Suppressor macrophage treated with lipopolysaccharide for 4 hours (primary cell): ENCODE results near the gene IRF3.

ENCODE experiments used
- DNase-seq: peaks from one replicate; pipeline ENCODE4 v3.0.0-alpha.2; 2020

The IRF3 gene

GRCh38 chr19:49667473-49667872 lies 1.8 kb upstream of the IRF3 start:
- DNase-seq = no peak

DNA sequence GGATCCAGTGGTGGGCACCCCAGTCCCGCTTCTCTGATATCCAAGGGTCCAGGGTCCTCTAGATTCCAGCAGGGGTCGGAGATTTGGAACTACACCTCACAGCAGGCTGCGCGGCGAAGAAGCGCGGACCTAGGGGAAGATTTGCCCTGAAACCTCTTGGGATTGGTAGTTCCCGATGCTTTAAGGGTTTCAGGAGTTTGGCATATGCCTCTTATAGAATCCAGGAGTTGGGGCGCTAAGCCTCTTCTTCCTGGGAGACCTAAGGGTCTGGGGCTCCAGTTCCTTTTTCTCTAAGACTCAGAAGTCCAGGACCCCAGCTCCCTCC lies 425 bp upstream of the IRF3 start:
- no peak for DNase-seq

- DNase-seq = no peak
Measured at GRCh38 chr19:49665036-49665350, 664 bp downstream of the IRF3 start.

DNA sequence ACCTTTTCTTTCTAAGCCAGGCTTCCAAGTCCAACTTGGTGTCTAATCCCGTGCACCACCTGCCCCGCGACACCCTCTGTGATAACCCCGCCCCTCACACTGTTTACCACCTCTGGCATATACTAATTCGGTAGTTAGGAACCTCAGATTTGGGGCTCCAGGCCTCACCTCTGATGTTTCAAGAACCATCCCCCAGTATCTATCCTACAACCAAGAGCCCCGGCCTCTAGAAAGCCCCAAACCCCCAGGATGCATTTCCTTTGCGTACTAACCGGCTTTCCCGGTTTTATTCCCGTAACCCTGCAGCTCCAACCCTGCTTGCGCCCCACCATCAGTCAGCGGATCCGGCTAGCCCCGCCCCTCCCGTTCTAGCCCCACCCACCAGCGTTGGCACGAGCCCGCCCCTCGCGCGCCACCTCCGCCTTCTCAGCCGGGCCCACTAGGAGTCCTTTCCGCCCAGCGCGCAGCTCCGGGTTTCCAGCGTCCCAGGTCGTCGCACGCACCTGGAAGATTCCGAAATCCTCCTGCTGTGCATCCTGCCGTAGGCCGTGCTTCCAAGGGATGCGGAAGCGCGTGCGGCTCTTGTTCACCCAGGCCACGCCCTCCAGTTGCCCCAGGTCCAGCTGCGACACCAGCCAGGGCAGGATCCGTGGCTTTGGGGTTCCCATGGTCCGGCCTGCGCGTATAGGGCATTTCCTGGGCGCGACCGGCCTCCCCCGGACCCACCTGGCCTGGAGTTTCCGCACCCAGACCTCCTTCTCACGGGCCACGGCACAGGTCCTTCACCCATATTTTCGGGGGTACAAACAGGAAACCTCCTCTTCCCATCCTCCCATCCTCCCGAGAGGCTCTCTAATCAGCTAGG lies 1.3 kb downstream of the IRF3 start:
- DNase-seq = peak; percentile 84

DNA sequence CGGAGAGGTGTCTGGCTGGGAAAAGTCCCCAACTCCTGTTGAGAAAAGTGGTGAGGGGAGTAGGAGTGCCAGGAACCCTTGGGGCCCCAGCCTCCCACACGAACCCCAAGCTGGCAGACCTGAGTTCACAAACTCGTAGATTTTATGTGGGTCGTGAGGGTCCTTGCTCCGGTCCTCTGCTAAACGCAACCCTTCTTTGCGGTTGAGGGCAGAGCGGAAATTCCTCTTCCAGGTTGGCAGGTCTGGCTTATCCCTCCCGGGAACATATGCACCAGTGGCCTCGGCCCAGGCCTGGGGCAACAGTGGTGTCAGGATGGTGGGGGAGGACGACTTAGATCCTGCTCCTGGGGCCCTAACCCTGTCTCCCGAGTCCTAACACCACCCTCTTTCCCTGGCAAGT lies 2.4 kb downstream of the IRF3 start:
- DNase-seq = no peak

GRCh38 chr19:49662011-49662410 lies 3.6 kb downstream of the IRF3 start:
- no peak for DNase-seq

DNA sequence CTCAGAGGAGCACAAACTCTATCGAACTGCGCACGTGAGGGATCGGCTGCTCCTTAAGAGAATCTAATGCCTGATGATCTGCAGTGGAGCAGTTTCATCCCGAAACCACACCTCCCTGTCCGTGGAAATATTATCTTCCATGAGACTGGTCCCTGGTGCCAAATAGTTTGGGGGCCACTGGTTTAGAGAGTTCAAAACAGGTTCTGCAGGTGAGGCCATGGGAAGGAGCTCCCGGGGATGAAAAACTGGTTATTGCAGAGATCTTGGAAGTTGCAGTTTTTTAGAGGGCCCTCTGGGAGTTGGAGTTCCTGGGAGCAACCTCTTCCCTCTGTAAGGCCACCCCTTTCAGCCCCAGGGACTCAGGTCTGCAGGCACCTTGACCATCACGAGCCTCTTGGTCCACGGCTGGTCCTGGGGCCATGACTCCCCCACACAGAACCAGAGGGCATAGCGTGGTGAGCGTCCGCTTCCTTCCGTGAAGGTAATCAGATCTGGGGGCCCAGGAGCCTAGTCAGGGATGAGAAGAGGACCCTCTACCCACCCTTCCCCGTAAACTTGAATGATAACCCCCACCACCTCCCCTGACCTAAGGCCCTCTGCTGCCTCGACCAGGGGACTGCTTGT lies 5.2 kb downstream of the IRF3 start:
- DNase-seq = no peak

DNA sequence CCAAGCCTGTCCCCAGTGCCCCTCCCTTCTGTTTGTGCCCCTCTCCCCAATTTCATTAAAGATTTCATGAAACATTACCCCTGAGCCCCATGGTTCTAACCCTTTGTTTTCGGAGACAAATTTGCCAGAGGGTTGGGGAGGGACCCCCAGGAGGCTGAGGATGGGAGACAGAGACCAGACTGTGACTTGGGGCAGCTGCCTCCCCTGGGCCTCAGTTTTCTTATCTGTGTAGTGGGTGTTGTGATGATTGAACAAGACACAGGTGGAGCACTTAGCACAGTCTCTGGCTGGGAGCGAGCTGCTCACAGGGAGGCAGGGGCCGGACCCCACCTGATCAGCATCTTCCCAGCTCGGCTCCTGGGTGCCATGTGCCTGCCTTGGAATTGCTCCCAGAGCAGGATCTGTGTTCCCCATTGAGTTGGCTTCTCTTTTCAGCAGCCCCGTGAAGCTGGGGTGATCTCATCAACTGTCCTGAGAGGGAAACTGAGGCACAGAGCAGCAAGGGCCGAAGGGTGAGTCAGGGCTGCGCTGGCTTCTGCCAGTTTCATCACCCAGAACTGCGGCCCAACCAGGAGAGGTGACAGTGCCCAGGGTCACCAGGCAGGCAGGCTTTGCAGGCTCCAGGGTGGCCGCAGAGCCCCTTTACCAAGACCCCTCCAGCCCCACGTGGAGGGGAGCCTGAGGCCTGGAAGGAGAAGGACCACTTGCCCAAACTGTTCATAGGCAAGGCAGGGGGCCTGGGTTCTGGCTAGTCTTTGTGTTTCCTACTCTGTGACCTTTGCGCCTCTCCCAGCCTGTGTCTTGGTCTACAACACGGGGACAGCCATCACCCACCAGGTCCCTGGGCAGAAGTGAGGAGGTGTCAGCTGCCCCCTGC lies 6.9 kb downstream of the IRF3 start:
- DNase-seq = no peak

DNA sequence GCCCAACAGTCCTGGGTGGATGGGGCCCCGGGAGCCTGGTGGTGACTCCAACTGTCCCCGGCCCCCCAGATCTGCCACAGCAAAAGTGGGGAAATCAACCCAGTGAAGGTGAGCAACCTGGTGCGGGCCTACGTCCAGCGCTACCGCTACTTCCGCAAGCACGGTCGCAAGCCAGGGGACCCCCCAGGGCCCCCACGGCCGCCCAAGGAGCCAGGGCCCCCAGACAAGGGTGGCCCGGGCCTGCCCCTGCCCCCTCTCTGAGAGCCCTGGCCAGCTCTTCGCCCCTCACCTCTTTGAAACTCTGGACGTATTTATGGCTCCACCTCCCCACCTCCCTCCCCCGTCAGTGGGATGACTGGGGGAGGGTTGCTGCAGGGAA lies 7.5 kb downstream of the IRF3 start:
- no peak for DNase-seq

DNA sequence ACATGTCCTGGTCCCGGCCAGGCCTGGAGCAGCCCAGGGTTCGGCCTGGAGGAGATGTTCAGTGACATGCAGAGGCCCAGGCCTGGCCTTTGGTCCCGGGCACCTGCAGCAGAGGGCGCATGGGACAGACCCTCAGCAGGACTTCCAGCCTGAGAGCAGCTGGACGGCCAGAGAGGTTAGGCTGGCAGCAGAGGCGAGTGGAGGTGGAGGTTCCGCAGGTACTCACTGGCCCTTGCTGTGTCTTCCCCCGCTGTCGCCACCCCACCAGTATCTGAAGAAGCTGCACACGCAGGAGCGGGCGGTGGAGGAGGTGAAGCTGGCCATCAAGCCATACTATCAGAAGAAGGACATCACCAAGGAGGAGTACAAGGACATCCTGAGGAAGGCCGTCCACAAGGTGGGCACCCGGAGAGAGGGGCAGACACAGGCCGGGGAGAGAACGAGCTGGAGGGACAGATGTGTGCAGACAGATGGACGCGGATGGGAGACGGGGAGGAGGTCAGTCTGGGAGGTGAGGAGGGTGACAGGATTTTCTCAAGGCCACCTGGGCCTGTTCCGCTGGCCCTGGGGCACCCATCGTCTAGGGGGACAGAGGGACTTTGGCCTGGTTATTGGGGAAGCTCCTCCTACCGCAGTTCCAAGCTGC lies 8.0 kb downstream of the IRF3 start:
- DNase-seq = no peak

DNA sequence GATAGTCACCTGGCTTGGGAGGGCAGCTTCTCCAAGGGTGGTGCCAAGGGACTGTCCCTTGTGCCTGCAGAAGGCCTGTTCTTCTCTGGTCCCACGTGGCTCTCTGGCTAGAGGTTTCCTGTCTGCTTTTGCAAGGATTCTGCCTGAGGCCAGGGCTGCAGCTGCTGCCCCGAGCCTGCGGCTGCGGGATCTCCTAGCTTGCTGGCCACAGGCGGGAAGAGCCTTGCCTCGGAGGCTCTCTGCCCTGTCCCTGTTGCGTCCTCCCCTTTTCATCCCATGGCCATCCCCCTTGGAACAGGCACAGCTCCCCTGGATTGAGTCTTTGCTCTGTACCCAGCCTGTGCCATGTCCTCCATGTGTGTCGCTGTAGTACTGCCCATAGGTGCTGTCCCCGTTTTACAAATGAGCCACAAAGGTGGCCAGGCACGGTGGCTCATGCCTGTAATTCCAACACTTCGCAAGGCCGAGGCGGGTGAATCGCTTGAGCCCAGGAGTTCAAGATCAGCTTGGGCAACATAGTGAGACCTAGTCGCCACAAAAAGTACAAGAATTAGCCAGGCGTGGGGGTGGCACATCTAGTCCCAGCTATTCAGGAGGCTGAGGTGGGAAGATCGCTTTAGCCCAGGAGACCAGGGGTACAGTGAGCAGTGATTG lies 9.1 kb downstream of the IRF3 start:
- DNase-seq = no peak

- no peak for DNase-seq
Measured at GRCh38 chr19:49655570-49656455, 9.8 kb downstream of the IRF3 start.

DNA sequence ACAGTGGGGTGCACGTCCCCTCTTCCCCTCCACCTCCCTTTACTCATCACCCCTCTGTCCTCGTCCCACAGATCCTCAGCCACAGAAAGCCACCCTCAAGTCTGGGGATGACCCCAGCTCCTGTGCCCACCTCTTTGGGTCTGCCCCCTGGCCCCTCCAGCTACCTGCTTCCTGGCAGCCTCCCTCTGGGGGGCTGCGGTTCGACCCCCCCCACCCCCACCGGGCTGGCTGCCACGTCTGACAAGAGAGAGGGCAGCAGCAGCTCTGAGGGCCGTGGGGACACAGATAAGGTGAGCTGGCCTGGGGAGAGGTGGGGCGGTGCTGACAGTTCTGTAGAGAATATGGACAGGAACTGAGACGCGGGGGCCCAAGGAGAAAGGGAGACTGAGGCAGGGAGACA lies 11.1 kb downstream of the IRF3 start:
- no peak for DNase-seq

- DNase-seq = no peak
Measured at GRCh38 chr19:49653466-49653806, 12.2 kb downstream of the IRF3 start.

GRCh38 chr19:49652551-49653465 lies 12.8 kb downstream of the IRF3 start:
- no peak for DNase-seq

- DNase-seq = no peak
Measured at GRCh38 chr19:49651820-49652550, 13.7 kb downstream of the IRF3 start.

DNA sequence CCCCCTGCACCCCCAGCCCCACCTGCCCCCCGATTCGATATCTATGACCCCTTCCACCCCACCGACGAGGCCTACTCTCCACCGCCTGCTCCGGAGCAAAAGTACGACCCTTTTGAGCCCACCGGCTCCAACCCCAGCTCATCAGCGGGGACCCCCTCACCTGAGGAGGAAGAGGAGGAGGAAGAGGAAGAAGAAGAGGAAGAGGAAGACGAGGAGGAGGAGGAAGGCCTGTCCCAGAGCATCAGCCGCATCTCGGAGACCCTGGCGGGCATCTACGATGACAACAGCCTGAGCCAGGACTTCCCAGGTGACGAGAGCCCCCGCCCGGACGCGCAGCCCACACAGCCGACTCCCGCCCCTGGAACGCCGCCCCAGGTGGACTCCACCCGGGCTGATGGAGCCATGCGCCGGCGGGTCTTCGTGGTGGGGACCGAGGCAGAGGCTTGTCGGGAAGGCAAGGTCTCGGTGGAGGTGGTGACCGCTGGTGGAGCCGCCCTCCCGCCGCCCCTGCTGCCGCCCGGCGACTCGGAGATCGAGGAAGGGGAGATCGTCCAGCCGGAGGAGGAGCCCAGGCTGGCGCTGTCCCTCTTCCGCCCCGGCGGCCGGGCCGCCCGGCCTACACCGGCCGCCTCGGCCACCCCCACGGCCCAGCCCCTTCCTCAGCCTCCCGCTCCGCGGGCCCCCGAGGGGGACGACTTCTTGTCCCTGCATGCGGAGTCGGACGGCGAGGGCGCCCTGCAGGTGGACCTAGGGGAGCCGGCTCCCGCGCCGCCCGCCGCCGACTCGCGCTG lies 14.4 kb downstream of the IRF3 start:
- DNase-seq = no peak

- DNase-seq = no peak
Measured at GRCh38 chr19:49646586-49646985, 19.1 kb downstream of the IRF3 start.

GRCh38 chr19:49645995-49646394 lies 19.7 kb downstream of the IRF3 start:
- DNase-seq = no peak
